HG02571 (cell line): ENCODE data around the gene CCDC9.
"Not testable (repeated sequence)": the region's sequence is repeated elsewhere in the genome, so short reads cannot be mapped to it uniquely, and the experiment has no call there.

Experiments
- ATAC-seq: cut with Tn5 transposase; IDR thresholded peaks from one replicate; pipeline ENCODE4 v1.9.1; 2021; ENCODE audit warnings: mild to moderate bottlenecking, moderate library complexity; ENCODE audit not compliant: unreplicated experiment

CCDC9 gene

DNA sequence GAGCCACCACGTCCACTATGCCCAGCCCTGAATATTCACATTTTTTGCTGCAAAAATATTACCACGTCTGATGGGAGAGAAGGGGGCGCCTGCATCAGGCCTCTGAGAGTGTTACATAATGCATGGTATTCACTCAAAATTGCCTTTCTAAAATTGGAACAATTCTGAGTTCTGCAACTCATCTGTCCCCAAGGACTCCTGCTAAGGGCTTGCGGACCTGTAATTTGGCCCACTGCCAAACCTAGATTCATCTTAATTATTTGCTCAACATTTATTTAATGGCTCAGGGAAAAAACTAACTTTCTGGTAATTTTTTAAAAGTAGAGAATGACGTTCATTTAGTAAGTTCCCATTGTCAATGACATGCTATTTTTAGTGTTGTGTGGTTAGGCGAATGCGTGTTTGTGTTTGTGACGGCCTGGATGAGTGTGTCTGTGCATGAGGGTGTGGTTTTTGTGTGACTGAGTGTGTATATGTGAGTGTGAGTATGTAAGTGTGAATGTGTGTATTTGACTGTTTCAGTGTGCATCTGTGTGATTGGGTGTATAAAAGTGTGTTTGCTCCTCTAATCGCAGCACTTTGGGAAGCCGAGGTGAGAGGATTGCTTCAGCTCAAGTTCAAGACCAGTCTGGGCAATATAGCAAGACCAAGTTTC is 27.2 kb downstream of the CCDC9 start:
- ATAC-seq = no peak

DNA sequence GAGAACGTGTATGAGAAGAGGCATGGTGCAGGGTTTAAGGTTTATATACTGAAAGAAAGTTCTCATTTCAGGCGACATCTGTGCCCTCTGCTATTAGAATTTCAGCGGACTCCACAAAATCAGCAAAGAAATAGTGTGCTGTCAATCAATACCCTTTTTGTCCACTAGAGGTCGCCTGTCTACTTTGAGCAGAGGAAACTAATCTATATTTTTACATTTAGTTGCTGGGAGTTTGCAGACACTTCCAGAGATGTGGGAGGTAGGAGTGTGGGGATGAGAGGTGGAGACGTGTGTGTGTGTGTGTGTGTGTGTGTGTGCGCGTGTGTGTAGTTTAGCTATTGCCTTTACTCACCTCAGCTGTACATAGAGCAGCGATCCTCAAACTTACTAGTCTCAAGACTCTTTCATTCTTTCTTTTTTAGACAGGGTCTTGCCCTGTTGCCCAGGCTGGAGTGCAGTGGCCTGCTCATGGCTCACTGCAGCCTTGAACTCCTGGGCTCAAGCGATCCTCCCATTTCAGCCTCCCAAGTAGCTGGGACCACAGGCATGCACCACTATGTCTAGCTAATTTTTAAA is 28.1 kb downstream of the CCDC9 start:
- ATAC-seq = no peak

DNA sequence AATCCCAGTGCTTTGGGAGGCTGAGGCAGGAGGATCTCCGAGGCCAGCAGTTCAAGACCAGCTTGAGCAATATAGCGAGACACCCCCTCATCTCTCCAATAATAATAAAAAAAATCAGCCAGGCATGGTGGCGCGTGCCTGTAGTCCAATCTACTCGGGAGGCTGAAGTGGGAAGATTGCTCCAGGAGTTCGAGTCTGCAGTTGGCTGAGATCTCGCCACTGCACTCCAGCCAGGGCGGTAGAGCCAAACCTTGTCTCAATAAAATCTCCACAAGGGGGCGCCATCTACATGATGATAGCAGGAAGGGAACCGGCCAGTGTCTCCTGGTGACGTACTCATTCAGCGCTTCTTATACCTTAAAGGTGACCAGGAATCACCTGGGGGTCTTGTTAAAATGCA is 39.7 kb downstream of the CCDC9 start:
- ATAC-seq = no peak

DNA sequence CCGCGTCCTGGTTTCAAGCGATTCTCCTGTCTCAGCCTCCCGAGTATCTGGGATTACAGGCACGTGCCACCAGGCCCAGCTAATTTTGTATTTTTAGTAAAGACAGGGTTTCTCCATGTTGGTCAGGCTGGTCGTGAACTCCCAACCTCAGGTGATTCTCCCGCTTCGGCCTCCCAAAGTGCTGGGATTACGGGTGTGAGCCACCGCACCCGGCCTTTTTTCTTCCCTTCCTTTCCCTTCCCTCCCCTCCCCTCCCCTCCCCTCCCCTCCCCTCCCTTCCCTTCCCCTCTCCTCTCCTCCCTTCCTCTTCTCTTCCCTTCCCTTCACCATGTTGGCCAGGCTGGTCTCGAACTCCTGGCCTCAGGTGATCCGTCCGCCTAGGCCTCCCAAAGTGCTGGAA is 44.5 kb downstream of the CCDC9 start:
- ATAC-seq = not testable (repeated sequence)

DNA sequence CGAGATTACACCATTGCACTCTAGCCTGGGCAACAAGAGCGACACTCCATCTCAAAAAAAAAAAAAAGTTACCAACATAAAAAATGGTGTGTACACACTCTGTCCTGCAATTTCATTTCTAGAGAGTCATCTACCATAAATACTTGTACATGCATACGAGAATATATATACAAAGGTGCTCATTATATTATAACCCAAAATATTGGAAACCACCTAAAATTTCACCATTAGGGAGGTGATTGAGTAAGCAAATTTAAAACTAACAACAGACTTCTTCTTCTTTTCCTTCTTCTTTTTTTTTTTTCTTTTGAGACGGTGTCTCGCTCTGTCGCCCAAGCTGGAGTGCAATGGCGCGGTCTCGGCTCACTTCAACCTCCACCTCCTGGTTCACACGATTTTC is 45.9 kb downstream of the CCDC9 start:
- no peak for ATAC-seq

DNA sequence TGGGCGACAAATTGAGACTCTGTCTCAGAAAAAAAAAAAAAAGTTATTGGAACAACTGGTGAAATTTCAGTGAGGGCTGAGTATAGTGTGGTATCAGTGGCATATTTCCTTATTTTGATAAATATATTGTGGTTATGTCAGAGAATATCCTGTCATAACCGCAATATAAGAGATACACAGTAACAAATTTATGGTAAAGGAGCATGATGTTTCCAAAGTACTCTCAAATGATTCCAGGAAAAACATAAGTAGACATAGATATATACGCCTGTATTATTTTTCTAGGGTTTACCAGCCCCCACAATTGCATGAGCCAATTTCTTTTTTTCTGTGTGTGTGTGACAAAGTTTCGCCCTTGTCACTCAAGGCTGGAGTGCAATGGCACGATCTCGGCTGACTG is 47.6 kb downstream of the CCDC9 start:
- no peak for ATAC-seq

DNA sequence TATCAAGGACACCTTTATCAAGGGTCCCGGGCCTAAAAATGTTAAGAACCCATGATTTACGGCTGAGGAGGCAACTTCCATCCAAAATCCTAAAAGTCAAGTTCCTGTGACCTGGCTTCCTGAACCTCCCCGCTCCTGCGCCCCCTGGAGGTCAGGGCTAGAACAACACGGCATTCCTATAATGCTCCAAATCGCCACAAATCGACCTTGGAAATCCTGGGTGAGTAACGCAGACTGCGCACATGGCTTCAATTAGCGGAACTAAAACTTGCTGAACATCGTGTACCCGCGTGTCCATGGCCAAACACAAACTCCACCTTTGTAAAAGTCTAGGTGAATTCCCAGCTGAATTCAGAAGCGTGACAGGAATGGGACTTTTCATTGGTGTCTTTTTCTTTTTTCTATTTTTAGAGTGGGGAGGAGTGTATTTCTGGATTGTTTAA is 49.0 kb downstream of the CCDC9 start:
- ATAC-seq = no peak

DNA sequence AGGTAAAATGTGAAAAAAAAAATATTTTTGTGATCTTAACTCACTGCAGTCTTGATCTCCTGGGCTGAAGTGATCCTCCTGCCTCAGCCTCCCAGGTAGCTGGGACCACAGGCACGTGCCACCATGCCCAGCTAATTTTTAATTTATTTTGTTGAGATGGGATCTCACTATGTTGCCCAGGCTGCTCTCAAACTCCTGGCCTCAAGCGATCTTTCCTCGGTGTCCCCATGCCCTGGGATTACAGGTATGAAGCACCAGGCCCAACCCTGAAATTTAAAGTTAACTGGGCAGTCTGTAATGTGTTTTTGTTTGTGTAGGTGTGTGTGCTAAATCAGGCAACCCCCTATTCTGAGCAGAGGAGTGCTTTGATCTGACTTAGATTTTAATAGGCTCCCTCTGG is 50.0 kb downstream of the CCDC9 start:
- no peak for ATAC-seq

DNA sequence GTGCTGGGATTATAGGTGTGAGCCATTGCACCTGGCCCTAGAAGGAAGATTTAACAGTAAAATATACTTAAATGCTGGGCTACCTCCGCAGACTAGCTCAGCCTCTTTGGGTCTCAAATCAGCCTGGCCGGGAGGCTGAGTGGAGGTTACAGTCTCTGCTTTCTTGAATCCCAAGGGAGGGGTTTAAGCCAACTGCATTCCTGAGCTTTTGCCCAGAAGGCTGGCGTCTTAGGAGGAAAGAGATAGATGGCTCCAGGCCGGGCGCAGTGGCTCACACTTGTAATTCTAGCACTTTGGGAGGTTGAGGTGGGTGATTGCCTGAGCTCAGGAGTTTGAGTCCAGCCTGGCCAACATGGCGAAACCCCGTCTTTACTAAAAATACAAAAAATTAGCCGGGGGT is 52.7 kb downstream of the CCDC9 start:
- ATAC-seq = no peak

DNA sequence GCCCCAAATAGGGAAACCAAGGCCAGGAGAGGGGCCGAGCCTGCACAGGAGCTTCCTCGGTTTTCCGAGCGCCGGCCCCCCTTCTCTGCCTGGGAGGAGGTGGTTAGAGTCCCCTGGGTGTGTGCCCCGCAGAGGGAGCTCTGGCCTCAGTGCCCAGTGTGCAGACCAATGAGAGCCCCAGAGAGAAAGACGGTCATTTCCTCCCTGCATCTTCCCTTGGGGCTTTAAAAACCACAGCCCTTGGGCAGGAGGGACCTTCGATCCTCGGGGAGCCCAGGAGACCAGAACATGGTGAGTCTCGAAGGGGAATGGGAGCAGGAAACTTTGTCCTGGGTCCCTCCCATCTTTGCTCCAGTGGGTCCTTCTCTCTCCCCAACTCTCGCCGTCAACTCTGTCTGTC is 53.3 kb downstream of the CCDC9 start, which contains the start of gene C5AR1:
C5AR1 (plus strand) TSS at position 254 of the 400 bp plus-strand sequence; CDS start at position 289, 35 bp downstream.
- no peak for ATAC-seq

DNA sequence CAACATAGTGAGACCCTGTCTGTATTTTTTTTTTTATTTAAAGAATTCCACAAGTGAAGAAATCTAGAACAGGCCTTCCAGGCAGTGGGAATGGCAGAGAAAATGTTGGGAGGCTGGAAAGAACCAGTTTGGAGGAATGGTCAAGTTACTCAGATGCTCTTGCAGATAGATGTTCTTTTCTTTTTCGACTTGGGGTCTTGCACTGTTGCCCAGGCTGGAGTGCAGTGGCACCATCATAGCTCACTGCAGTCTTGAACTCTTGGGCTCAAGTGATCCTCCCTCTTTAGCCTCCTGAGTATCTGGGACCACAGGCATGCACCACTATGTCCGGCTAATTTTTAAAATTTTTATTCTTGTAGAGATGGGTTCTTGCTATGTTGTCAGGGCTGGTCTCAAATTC is 54.0 kb downstream of the CCDC9 start:
- no peak for ATAC-seq

DNA sequence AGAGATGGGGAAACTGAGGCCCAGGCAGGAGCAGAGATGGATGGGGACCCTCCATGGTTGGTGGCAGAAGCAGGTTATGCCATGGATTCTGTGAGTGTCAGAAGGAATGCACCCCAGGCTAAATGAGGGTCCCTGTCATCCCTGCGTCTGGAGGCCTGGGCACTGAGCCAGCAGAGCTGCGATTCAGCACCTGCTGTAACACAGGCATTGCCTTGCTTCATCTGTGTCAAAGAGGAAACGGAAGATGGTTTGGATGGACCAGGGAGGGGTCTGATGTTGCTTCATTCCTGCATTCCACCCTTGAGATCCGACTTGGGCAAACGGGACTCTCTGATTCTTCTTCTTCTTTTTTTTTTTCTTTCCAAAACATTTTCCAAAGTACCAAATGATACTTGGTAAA is 54.5 kb downstream of the CCDC9 start:
- ATAC-seq = no peak

DNA sequence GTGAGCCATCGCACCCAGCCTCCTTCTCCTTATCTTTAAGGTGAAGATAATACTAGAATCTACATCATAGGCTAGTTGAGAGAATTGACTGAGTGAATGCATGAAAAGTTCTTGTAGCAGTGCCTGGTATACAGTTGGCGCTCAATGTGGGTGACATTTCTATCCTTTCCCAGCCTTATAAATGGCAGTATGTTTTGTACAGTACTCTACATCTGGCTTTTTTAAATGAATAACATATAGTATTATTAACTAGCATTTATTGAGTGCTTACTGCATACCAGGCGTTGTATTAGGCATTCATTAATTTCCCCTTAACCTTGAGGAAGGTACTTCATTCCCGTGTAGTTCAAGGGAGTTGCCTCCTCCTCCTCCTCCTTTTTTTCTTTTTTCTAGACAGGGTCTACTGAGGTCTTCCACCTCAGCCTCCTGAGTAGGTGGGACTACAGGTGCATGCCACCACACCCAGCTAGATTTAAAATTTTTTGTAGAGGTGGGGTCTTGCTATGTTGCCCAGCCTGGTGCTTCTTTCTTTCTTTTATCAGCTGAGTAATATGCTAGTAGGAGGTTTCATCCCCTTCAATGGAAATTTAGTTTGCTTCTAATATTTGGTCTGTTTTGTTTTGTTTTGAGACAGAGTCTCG is 56.2 kb downstream of the CCDC9 start:
- no peak for ATAC-seq

DNA sequence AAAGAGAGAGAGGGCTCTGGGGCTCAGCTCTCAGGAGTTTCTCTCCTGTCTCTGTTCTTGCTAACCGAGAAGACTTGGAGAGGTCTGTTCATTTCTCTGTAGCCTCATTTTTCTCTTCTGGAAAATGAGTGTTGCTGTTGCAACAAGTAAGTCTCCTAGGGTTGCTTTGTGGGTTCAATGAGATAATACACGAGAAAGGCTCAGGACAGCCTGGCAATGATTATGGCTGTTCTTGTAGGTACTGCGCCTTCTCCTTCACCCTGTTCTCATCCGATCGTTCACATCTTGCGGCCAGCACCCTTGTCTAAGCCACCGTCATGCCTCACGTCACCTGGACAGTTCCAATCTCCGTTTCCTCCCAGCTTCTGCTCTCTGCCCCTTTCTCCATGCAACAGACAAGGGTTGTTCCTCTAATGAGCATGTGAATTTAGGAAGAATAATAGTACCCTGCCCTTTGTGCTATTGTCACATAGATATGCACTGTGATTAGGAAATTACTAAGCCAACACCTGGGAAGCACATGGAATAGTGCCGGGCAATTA is 57.5 kb downstream of the CCDC9 start:
- ATAC-seq = no peak

DNA sequence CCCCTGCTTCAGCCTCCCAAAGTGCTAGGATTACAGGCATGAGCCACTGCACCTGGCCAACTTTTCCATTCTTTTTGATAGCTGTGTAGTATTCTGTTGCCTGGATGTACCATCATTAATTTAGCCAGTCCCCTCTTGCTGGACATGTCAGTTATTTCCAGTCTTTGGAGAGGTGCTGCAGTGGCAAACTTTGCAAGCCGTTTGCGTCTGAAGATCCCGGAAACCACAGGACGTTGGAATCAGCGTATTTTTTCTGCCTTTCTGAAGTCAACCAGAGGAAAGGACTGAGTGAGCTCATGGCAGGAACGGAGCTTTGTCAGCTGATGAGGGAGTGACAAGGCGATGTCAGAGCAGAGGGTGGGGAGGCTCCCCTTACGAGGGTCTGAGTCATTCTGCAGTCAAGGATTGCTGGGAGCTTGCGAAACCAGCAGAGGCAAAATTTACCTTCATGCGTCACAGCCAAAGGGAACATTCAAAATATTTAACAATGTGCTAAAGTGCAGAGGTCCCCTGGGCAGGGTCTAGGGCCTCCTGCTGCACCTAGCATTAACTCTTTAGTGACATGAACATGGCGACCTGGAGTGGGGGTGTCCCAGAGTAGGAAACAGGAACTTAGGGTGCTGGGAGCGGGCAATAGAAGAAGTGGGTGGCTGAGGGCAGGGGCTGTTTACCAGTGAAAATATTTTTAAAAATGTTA is 58.9 kb downstream of the CCDC9 start:
- no peak for ATAC-seq

DNA sequence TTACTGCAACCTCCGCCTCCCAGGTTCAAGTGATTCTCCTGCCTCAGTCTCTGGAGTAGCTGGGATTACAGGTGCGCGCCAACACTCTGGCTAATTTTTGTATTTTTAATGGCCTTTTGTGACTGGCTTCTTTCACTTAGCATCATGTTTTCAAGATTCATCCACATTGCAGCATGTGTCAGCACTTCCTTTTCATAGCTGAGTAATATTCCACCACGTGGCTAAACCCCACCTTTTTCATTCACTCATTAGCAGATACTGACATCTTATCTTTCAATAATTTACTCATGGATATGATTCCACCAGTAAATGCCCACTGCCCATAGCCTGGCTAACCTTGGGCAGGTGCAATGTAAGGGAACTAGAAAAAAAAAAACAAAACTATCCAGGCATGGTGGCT is 60.2 kb downstream of the CCDC9 start:
- ATAC-seq = no peak

DNA sequence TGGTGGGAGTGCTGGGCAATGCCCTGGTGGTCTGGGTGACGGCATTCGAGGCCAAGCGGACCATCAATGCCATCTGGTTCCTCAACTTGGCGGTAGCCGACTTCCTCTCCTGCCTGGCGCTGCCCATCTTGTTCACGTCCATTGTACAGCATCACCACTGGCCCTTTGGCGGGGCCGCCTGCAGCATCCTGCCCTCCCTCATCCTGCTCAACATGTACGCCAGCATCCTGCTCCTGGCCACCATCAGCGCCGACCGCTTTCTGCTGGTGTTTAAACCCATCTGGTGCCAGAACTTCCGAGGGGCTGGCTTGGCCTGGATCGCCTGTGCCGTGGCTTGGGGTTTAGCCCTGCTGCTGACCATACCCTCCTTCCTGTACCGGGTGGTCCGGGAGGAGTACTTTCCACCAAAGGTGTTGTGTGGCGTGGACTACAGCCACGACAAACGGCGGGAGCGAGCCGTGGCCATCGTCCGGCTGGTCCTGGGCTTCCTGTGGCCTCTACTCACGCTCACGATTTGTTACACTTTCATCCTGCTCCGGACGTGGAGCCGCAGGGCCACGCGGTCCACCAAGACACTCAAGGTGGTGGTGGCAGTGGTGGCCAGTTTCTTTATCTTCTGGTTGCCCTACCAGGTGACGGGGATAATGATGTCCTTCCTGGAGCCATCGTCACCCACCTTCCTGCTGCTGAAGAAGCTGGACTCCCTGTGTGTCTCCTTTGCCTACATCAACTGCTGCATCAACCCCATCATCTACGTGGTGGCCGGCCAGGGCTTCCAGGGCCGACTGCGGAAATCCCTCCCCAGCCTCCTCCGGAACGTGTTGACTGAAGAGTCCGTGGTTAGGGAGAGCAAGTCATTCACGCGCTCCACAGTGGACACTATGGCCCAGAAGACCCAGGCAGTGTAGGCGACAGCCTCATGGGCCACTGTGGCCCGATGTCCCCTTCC is 63.9 kb downstream of the CCDC9 start:
- ATAC-seq = no peak
